WERI-Rb-1 (cell line): Measurements from ENCODE around the gene FAM81B.

Source experiments
- DNase-seq: peaks from one replicate; pipeline ENCODE4 v3.0.0-alpha.2; 2020
- H3K27ac ChIP-seq: fragments of 250-450 bp; sonication (Bioruptor Pico); 2 replicates; pipeline ENCODE4 v1.5.1; 2020; ENCODE audit warnings: mild to moderate bottlenecking, moderate library complexity
- H3K27me3 ChIP-seq: fragments of 250-450 bp; sonication (Bioruptor Pico); 2 replicates; pipeline ENCODE4 v1.5.1; 2021; ENCODE audit warnings: mild to moderate bottlenecking, low read depth, moderate library complexity; ENCODE audit not compliant: insufficient read depth, severe bottlenecking
- H3K36me3 ChIP-seq: fragments of 250-450 bp; sonication (Bioruptor Pico); 2 replicates; pipeline ENCODE4 v1.5.1; 2020; ENCODE audit warnings: mild to moderate bottlenecking, moderate library complexity
- H3K4me3 ChIP-seq: 2 replicates; pipeline ENCODE4 v1.5.1; 2011; ENCODE audit warnings: low read depth, mild to moderate bottlenecking, control low read depth, low read length
- H3K9me3 ChIP-seq: fragments of 250-450 bp; sonication (Bioruptor Pico); 2 replicates; pipeline ENCODE4 v1.5.1; 2021; ENCODE audit warnings: mild to moderate bottlenecking, moderate library complexity; ENCODE audit not compliant: severe bottlenecking
- CTCF ChIP-seq: IDR thresholded peaks from 2 replicates; pipeline ENCODE4 v1.5.1; 2011; ENCODE audit warnings: low read depth, mild to moderate bottlenecking, control low read depth, inconsistent platforms, low read length

Gene FAM81B

DNA sequence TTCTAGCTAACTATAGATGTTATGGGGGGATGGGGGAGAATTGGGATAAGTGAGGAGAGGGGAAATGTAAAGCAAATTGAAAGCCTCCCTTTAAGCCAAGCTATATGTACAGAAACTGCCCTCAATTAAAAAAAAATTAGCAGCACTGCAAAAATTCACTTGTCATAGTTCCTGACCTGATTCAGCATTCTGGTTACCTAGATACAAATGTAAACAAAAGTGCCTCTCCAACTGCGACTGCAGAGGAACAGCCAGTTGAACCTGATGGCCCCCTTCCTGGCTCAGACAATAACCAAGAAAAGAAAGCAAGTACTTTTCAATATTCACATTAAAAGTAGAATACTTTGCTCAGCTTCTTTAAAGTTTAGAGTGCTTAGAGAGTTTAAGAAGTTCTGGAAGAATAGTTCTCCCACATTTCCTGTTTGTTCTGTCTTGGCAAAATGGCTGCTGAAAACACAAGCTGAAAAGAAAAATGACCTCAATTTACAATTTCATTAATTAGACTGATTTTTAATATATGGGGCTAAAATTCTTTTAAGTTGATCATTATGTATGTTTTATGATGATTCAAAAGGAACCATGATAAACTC is 1.5 kb downstream of the FAM81B start:
- Histone ChIP-seq H3K4me3 (no peak overlapping the region), H3K36me3 (no peaks in the 10 kb centered on the region), H3K27ac (no peak overlapping the region), H3K9me3 (no peaks in the 10 kb centered on the region), H3K27me3 (no peaks in the 10 kb centered on the region)
- no peak for TF ChIP-seq CTCF
- no peak for DNase-seq

DNA sequence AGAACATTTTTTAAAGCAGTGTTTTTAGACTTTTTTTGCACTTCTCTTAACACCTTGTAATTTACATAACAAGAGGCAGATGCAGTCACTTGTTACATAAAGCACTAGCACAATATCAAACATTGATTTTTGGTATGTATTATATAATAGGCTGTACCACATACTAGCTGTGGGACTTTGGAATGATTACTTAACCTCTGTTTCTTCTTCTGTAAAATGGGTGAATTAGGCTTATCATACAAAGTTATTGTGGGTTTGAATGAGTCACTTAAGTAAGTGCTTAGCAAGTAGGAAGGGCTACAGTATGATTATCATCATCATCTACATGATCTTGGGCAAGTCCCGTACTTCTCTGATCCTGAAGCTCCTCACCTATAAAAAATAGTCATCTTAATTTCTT is 2.1 kb downstream of the FAM81B start:
- no peak overlapping the region for H3K27ac ChIP-seq
- no peak for DNase-seq

DNA sequence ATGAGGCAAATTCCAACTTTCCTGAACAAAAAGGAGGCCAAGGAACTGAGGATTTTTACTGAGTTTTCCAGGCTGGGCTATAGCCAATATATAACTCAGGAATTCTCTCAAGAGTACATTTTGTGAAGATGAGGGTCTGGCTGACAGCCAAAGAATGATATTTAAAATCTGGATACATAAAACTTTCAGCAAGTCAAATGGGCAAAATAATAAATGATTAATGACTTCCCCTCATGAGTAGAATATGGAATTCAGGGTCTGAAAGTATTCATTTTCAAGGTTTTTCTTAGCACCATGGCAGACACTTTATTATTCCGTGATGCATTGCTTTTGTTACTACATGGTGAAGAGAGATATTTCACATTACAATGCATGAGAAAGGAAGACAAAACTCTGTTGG is 7.8 kb downstream of the FAM81B start:
- no peaks in the 10 kb centered on the region for H3K36me3 ChIP-seq
- no peak for TF ChIP-seq CTCF
- no peak overlapping the region for H3K4me3 ChIP-seq

More for the DNA sequence above, 2.1 kb downstream of the FAM81B start:
- Histone ChIP-seq H3K27me3 (no peaks in the 10 kb centered on the region), H3K36me3 (no peaks in the 10 kb centered on the region), H3K9me3 (no peaks in the 10 kb centered on the region), H3K4me3 (no peak overlapping the region)
- TF ChIP-seq CTCF, result no peak

DNA sequence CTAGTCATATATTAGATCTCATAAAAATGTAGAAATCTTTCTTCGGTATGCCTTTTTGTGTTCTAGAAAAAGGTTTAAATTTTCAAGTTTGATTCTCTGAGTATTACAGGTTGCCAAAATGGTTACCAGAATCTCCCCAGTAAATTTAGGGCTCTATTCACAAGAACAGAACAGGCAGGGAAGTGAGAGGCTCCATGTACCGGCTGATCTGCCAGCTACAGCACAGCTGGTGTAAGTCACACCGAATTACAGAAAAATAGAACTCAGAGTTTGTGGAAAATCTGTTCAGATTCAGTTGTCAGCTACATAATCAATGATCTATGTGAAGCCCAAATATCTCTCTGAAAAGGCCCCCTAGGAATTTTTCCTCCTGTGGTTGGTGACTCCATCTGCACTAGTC is 10.5 kb downstream of the FAM81B start:
- no peaks in the 10 kb centered on the region for H3K9me3 ChIP-seq
- H3K27me3 ChIP-seq, result no peaks in the 10 kb centered on the region
- H3K36me3 ChIP-seq, result no peaks in the 10 kb centered on the region
- no peak overlapping the region for H3K27ac ChIP-seq
- DNase-seq, result no peak
- H3K4me3 ChIP-seq, result no peak overlapping the region
- TF ChIP-seq CTCF, result no peak

More for the DNA sequence above, 7.8 kb downstream of the FAM81B start:
- no peaks in the 10 kb centered on the region for H3K27me3 ChIP-seq
- no peak for DNase-seq
- no peaks in the 10 kb centered on the region for H3K9me3 ChIP-seq
- H3K27ac ChIP-seq, result no peak overlapping the region

- TF ChIP-seq CTCF, result no peak
- no peaks in the 10 kb centered on the region for H3K36me3 ChIP-seq
- no peaks in the 10 kb centered on the region for H3K9me3 ChIP-seq
- no peak overlapping the region for H3K4me3 ChIP-seq
- no peak for DNase-seq
- no peaks in the 10 kb centered on the region for H3K27me3 ChIP-seq
- H3K27ac ChIP-seq, result no peak overlapping the region
These were observed 12.8 kb downstream of the FAM81B start for GRCh38 chr5:95403996-95404395.

DNA sequence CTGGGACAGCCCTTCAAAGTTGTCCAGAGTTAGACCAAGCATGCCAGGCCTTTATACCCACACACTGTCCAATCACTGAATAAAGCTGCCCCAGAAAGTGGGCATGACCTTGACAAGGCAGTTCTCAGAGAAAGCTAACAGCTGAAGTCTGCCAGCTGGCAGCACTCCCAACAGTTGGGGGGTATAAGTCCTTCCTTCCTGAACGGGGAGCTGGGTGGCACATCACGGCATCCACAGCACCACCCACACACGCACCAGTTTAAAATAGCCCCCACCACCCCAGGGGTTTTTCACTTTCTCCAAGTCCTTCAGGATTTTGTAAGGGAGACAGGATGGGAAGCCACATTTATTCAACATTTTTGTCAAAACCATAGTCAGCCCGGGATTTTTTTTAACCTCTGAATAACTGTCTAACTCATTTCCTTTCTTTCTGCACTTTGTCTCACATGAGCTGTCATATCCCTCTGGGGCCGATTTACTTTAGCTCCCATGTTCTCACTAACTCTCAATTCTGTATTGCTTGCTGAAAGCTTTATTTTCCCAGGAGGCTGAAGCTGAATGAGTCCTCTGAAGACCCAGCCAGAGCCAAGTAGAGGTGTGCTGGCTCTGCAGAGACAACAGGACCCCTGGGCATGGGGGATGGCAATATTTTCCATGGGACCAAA is 15.4 kb downstream of the FAM81B start:
- no peak for TF ChIP-seq CTCF
- H3K9me3 ChIP-seq, result no peaks in the 10 kb centered on the region
- no peak overlapping the region for H3K27ac ChIP-seq
- no peaks in the 10 kb centered on the region for H3K27me3 ChIP-seq
- H3K36me3 ChIP-seq, result no peaks in the 10 kb centered on the region
- H3K4me3 ChIP-seq, result no peak overlapping the region
- DNase-seq, result no peak
